H9 (cell line): Measurements from ENCODE around the gene ZBTB16. TPM values are rescaled to one million over a fixed set of nuclear protein-coding genes. Genes with fewer than 3 reads are reported as not detected.

ENCODE experiments used
- DNase-seq: peaks from one replicate; pipeline ENCODE4 v3.0.0-alpha.2; 2017
- H2AFZ ChIP-seq: one replicate; pipeline ENCODE4 v1.6.1; 2013; ENCODE audit warnings: mild to moderate bottlenecking, low read length, control low read depth, moderate library complexity
- H2AK5ac ChIP-seq: 2 replicates; pipeline ENCODE4 v1.6.1; 2013; ENCODE audit warnings: low read length, control low read depth, mixed read lengths; ENCODE audit not compliant: insufficient read length
- H2BK120ac ChIP-seq: one replicate; pipeline ENCODE4 v1.6.1; 2013; ENCODE audit warnings: low read depth, mild to moderate bottlenecking, low read length, control low read depth, inconsistent platforms; ENCODE audit not compliant: poor library complexity, severe bottlenecking
- H2BK12ac ChIP-seq: 2 replicates; pipeline ENCODE4 v1.6.1; 2013; ENCODE audit warnings: low read length, control low read depth, mixed read lengths, low read depth; ENCODE audit not compliant: insufficient read length
- H2BK15ac ChIP-seq: 2 replicates; pipeline ENCODE4 v1.6.1; 2013; ENCODE audit warnings: low read depth, low read length, control low read depth
- H2BK20ac ChIP-seq: one replicate; pipeline ENCODE4 v1.6.1; 2013; ENCODE audit warnings: low read depth, mild to moderate bottlenecking, low read length, control low read depth, inconsistent platforms; ENCODE audit not compliant: poor library complexity, severe bottlenecking
- H2BK5ac ChIP-seq: 2 replicates; pipeline ENCODE4 v1.6.1; 2013; ENCODE audit warnings: low read length, control low read depth, mixed read lengths; ENCODE audit not compliant: insufficient read length
- H3K14ac ChIP-seq: 2 replicates; pipeline ENCODE4 v1.6.1; 2013; ENCODE audit warnings: low read length, control low read depth; ENCODE audit not compliant: insufficient read depth
- H3K18ac ChIP-seq: 2 replicates; pipeline ENCODE4 v1.6.1; 2013; ENCODE audit warnings: low read depth, mild to moderate bottlenecking, mixed read lengths, low read length, control low read depth; ENCODE audit not compliant: insufficient read length
- H3K23ac ChIP-seq: 2 replicates; pipeline ENCODE4 v1.6.1; 2013; ENCODE audit warnings: low read length, control low read depth, mixed read lengths, low read depth; ENCODE audit not compliant: insufficient read length
- H3K23me2 ChIP-seq: 2 replicates; pipeline ENCODE4 v1.6.1; 2013; ENCODE audit warnings: low read depth, mild to moderate bottlenecking, mixed read lengths, low read length, control low read depth; ENCODE audit not compliant: insufficient read length, poor library complexity, severe bottlenecking
- H3K27ac ChIP-seq: 2 replicates; pipeline ENCODE4 v1.5.1; 2013; ENCODE audit warnings: low read length, control low read depth, mixed read lengths, low read depth; ENCODE audit not compliant: insufficient read length
- H3K27me3 ChIP-seq: 2 replicates; pipeline ENCODE4 v1.6.1; 2013; ENCODE audit warnings: low read length, control low read depth, inconsistent platforms; ENCODE audit not compliant: insufficient read depth
- H3K4ac ChIP-seq: 2 replicates; pipeline ENCODE4 v1.6.1; 2013; ENCODE audit warnings: low read depth, mild to moderate bottlenecking, control low read depth, inconsistent platforms, low read length, moderate library complexity
- H3K4me1 ChIP-seq: 2 replicates; pipeline ENCODE4 v1.6.1; 2013; ENCODE audit warnings: low read length, control low read depth, inconsistent platforms; ENCODE audit not compliant: insufficient read depth
- H3K4me2 ChIP-seq: 2 replicates; pipeline ENCODE4 v1.6.1; 2013; ENCODE audit warnings: low read length, control low read depth, mixed read lengths; ENCODE audit not compliant: insufficient read length, insufficient read depth
- H3K56ac ChIP-seq: 2 replicates; pipeline ENCODE4 v1.6.1; 2013; ENCODE audit warnings: low read depth, mild to moderate bottlenecking, mixed read lengths, low read length, control low read depth; ENCODE audit not compliant: insufficient read length
- H3K79me1 ChIP-seq: 2 replicates; pipeline ENCODE4 v1.6.1; 2013; ENCODE audit warnings: low read depth, mild to moderate bottlenecking, moderate library complexity, low read length, control low read depth, inconsistent platforms; ENCODE audit not compliant: insufficient read depth, poor library complexity, severe bottlenecking
- H3K79me2 ChIP-seq: 2 replicates; pipeline ENCODE4 v1.6.1; 2013; ENCODE audit warnings: low read length, control low read depth, inconsistent platforms; ENCODE audit not compliant: insufficient read depth
- H3K9ac ChIP-seq: 2 replicates; pipeline ENCODE4 v1.6.1; 2013; ENCODE audit warnings: low read length, control low read depth, mixed read lengths; ENCODE audit not compliant: insufficient read length; ENCODE audit errors: extremely low read depth
- H3K9me3 ChIP-seq: one replicate; pipeline ENCODE4 v1.6.1; 2013; ENCODE audit warnings: low read depth, low read length, inconsistent platforms; ENCODE audit not compliant: control insufficient read depth
- H3T11ph ChIP-seq: one replicate; pipeline ENCODE4 v1.6.1; 2013; ENCODE audit warnings: mild to moderate bottlenecking, low read length, control low read depth, inconsistent platforms
- H4K20me1 ChIP-seq: one replicate; pipeline ENCODE4 v1.6.1; 2013; ENCODE audit not compliant: control insufficient read depth, insufficient read length, insufficient read depth
- H4K5ac ChIP-seq: 2 replicates; pipeline ENCODE4 v1.6.1; 2013; ENCODE audit warnings: low read depth, mild to moderate bottlenecking, mixed read lengths, low read length, control low read depth; ENCODE audit not compliant: insufficient read length
- H4K8ac ChIP-seq: replicated peaks from 2 replicates; pipeline ENCODE4 v1.6.1; 2013; ENCODE audit warnings: low read length, control low read depth, mixed read lengths, low read depth; ENCODE audit not compliant: insufficient read length
- H4K91ac ChIP-seq: 2 replicates; pipeline ENCODE4 v1.6.1; 2013; ENCODE audit warnings: low read depth, mild to moderate bottlenecking, moderate library complexity, mixed read lengths, low read length, control low read depth; ENCODE audit not compliant: insufficient read length
- H3K27ac Mint-ChIP-seq, 3 experiments: 2 replicates in 2 of 3; 3 replicates in 1 of 3; pipeline ENCODE4 v1.8.0; 2020 to 2021; ENCODE audit warnings: mixed read lengths in 3 of 3, mild to moderate bottlenecking in 1 of 3, moderate library complexity in 1 of 3
- H3K27me3 Mint-ChIP-seq: 2 replicates; pipeline ENCODE4 v1.8.0; 2021; ENCODE audit warnings: low read depth, mild to moderate bottlenecking, moderate library complexity, mixed read lengths
- H3K36me3 Mint-ChIP-seq, 3 experiments: 2 replicates in 2 of 3; 3 replicates in 1 of 3; pipeline ENCODE4 v1.8.0; 2020 to 2021; ENCODE audit warnings: low read depth in 3 of 3, mixed read lengths in 3 of 3; ENCODE audit not compliant: insufficient read depth in 1 of 3
- H3K4me1 Mint-ChIP-seq, 2 experiments: 2 replicates each; pipeline ENCODE4 v1.8.0; 2020; ENCODE audit warnings: mixed read lengths in 2 of 2
- H3K4me3 Mint-ChIP-seq, 2 experiments: 2 replicates in 1 of 2; 3 replicates in 1 of 2; pipeline ENCODE4 v1.8.0; 2020 to 2021; ENCODE audit warnings: mild to moderate bottlenecking in 2 of 2, mixed read lengths in 2 of 2, moderate library complexity in 1 of 2
- H3K9me3 Mint-ChIP-seq, 2 experiments: 2 replicates in 1 of 2; 3 replicates in 1 of 2; pipeline ENCODE4 v1.8.0; 2020; ENCODE audit warnings: mild to moderate bottlenecking in 2 of 2, mixed read lengths in 2 of 2, moderate library complexity in 1 of 2
- CTCF ChIP-seq: fragments of 200-600 bp; sonication (generic); conservative IDR thresholded peaks from 3 replicates; pipeline ENCODE4 v1.8.0; 2021; ENCODE audit warnings: antibody characterized with exemption, mild to moderate bottlenecking
- WGBS: extraction: QIAGEN DNeasy Blood & Tissue Kit; methylation state at CpG from one replicate; pipeline ENCODE4 v1.1.7; 2013; ENCODE audit warnings: missing lambda C conversion rate, low lambda C conversion rate, mixed read lengths; ENCODE audit not compliant: insufficient read length; ENCODE audit errors: extremely low coverage; 5-methylcytosine and 5-hydroxymethylcytosine counted together
- total RNA-seq: library from RNA; stranded (reverse); gene quantifications from 2 replicates; pipeline ENCODE4 v1.2.1, GENCODE V29; 2021

ZBTB16 gene
- total RNA-seq, 1 experiment from 2014 or later = not detected

- Histone ChIP-seq H3K18ac (no peak overlapping the region), H4K5ac (no peak overlapping the region), H2BK12ac (no peak overlapping the region), H3K56ac (no peak overlapping the region), H3K9me3 (no peaks in the 10 kb centered on the region), H4K20me1 (no peaks in the 10 kb centered on the region), H3K79me1 (no peaks in the 10 kb centered on the region), H2BK20ac (no peak overlapping the region), H3K4me2 (no peak overlapping the region), H2BK15ac (no peak overlapping the region), H3K9ac (no peak overlapping the region), H3T11ph (no peak overlapping the region), H3K79me2 (no peaks in the 10 kb centered on the region), H2AK5ac (no peak overlapping the region), H2AFZ (no peak overlapping the region), H3K4me1 (no peaks in the 10 kb centered on the region), H3K27me3 (no peaks in the 10 kb centered on the region), H3K4ac (no peak overlapping the region), H3K23me2 (no peaks in the 10 kb centered on the region), H2BK5ac (no peak overlapping the region), H2BK120ac (no peak overlapping the region), H3K14ac (no peak overlapping the region), H3K23ac (no peak overlapping the region), H3K27ac (no peak overlapping the region), H4K8ac (no peak overlapping the region), H4K91ac (no peak overlapping the region)
- Mint-ChIP-seq H3K36me3 (no peaks in the 10 kb centered on the region), H3K4me3 (no peak overlapping the region), H3K27me3 (peaks cover 50% of the 10 kb centered on the region), H3K9me3 (peaks cover 0 to 3% of the 10 kb centered on the region in 2 experiments; a peak in 1 of 5 replicates), H3K27ac (no peak overlapping the region), H3K4me1 (no peaks in the 10 kb centered on the region)
- no peak for TF ChIP-seq CTCF
- WGBS = no CpG with 5 or more reads among the region's 3 CpGs
- no peak for DNase-seq
These were observed 213.6 kb downstream of the ZBTB16 start for GRCh38 chr11:114273071-114273470.
